ENCODE measurements around the gene NPTX2. TPM values are rescaled to one million over a fixed set of nuclear protein-coding genes. Genes with fewer than 3 reads are reported as not detected.

NPTX2 gene
- total RNA-seq = 4.9 and 9.6 TPM in 2 replicates

DNA sequence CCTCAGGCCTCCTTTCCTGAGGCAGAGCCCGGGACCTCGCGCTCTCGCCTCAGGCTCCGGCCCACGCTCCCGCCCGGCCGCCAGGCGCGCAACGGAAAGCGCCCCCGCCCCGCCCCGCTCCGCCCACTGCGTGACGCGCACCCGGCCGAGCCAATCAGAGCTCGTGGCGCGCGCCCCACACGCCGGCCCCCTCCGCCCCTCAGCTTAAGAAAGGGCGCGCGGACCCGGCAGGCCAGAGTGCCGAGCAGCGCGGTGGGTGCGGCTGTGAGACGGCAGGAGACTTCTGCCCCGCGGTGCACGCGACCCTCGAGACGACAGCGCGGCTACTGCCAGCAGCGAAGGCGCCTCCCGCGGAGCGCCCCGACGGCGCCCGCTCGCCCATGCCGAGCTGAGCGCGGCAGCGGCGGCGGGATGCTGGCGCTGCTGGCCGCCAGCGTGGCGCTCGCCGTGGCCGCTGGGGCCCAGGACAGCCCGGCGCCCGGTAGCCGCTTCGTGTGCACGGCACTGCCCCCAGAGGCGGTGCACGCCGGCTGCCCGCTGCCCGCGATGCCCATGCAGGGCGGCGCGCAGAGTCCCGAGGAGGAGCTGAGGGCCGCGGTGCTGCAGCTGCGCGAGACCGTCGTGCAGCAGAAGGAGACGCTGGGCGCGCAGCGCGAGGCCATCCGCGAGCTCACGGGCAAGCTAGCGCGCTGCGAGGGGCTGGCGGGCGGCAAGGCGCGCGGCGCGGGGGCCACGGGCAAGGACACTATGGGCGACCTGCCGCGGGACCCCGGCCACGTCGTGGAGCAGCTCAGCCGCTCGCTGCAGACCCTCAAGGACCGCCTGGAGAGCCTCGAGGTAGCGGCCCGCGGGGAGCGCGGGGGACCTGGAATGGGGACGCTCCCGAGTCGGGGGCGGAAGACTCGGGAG is at the start of gene NPTX2:
Gene NPTX2, plus strand, starts transcription at position 235 of the 909 bp plus-strand sequence. Its CDS starts 177 bp downstream, at position 412.

Other genes with a start within 250 kb of the NPTX2 start
- 5.8 and 6.7 TPM in 2 replicates for gene BAIAP2L1, start 216.2 kb upstream of the NPTX2 start, total RNA-seq